Measurements from ENCODE around the gene PDK1.
"Not testable (repeated sequence)": the region's sequence is repeated elsewhere in the genome, so short reads cannot be mapped to it uniquely, and the experiment has no call there.

GRCh38 chr2:172587231-172587630, 31.3 kb downstream of the PDK1 start:
- not testable (repeated sequence) for TF ChIP-seq SP1 (IDR thresholded peaks at IDR 0.05); FOXA1 (IDR thresholded peaks at IDR 0.05); FOXM1 (IDR thresholded peaks at IDR 0.05; ENCODE audit: borderline replicate concordance); CTBP1 (IDR thresholded peaks at IDR 0.05; ENCODE audit: borderline replicate concordance)
